ENCODE data around the gene HOXC10.

The HOXC10 gene

GRCh38 chr12:53952335-53952694, 32.6 kb upstream of the HOXC10 start:
- no peaks in the 10 kb centered on the region for H3K9me3 ChIP-seq (ENCODE audit: insufficient read depth, low read depth, low read length)
- no peaks in the 10 kb centered on the region for H3K79me2 ChIP-seq (ENCODE audit: insufficient read depth, low read length)
- peaks cover 20% of the 10 kb centered on the region for H3K4me1 ChIP-seq (ENCODE audit: insufficient read depth, low read length, poor library complexity, severe bottlenecking)
- no peaks in the 10 kb centered on the region for H3K36me3 ChIP-seq (ENCODE audit: insufficient read depth, low read length)
- TF ChIP-seq CTCF (conservative IDR thresholded peaks at IDR 0.05; ENCODE audit: low read length), result no peak
- no peak for TF ChIP-seq EZH2phosphoT487 (IDR thresholded peaks at IDR 0.05; ENCODE audit: borderline replicate concordance)
- H4K20me1 ChIP-seq (ENCODE audit: insufficient read depth, low read length, poor library complexity, severe bottlenecking), result no peaks in the 10 kb centered on the region
- H3K9me2 ChIP-seq (replicated peaks; ENCODE audit: low read depth, low read length), result no peaks in the 10 kb centered on the region
- H3F3A ChIP-seq (ENCODE audit: low read depth), result no peaks in the 10 kb centered on the region
- no peak overlapping the region for H2AFZ ChIP-seq (ENCODE audit: low read length)
- H3K27me3 ChIP-seq (ENCODE audit: insufficient read depth, low read length, poor library complexity, severe bottlenecking), result no peaks in the 10 kb centered on the region
- H3K4me2 ChIP-seq (ENCODE audit: low read depth, low read length, poor library complexity, severe bottlenecking), result no peak overlapping the region
- H3K9ac ChIP-seq (ENCODE audit: low read depth, low read length, poor library complexity, severe bottlenecking), result no peak overlapping the region
- no peak overlapping the region for H3K4me3 ChIP-seq (ENCODE audit: low read length, poor library complexity, severe bottlenecking)

GRCh38 chr12:53952871-53953734, 31.8 kb upstream of the HOXC10 start:
- Histone ChIP-seq H3F3A (ENCODE audit: low read depth) (no peaks in the 10 kb centered on the region), H3K36me3 (ENCODE audit: insufficient read depth, low read length) (no peaks in the 10 kb centered on the region), H3K4me2 (ENCODE audit: low read depth, low read length, poor library complexity, severe bottlenecking) (no peak overlapping the region), H2AFZ (ENCODE audit: low read length) (no peak overlapping the region), H3K4me1 (ENCODE audit: insufficient read depth, low read length, poor library complexity, severe bottlenecking) (peaks cover 28% of the 10 kb centered on the region), H3K27me3 (ENCODE audit: insufficient read depth, low read length, poor library complexity, severe bottlenecking) (no peaks in the 10 kb centered on the region), H3K9me2 (replicated peaks; ENCODE audit: low read depth, low read length) (no peaks in the 10 kb centered on the region), H3K9me3 (ENCODE audit: insufficient read depth, low read depth, low read length) (no peaks in the 10 kb centered on the region), H3K4me3 (ENCODE audit: low read length, poor library complexity, severe bottlenecking) (no peak overlapping the region), H4K20me1 (ENCODE audit: insufficient read depth, low read length, poor library complexity, severe bottlenecking) (no peaks in the 10 kb centered on the region), H3K9ac (ENCODE audit: low read depth, low read length, poor library complexity, severe bottlenecking) (no peak overlapping the region), H3K79me2 (ENCODE audit: insufficient read depth, low read length) (no peaks in the 10 kb centered on the region)
- TF ChIP-seq CTCF (conservative IDR thresholded peaks at IDR 0.05; ENCODE audit: low read length) (no peak), EZH2phosphoT487 (IDR thresholded peaks at IDR 0.05; ENCODE audit: borderline replicate concordance) (no peak)

- no peak overlapping the region for H3K4me2 ChIP-seq (ENCODE audit: low read depth, low read length, poor library complexity, severe bottlenecking)
- no peak overlapping the region for H3K9ac ChIP-seq (ENCODE audit: low read depth, low read length, poor library complexity, severe bottlenecking)
- no peaks in the 10 kb centered on the region for H3K9me2 ChIP-seq (replicated peaks; ENCODE audit: low read depth, low read length)
- H4K20me1 ChIP-seq (ENCODE audit: insufficient read depth, low read length, poor library complexity, severe bottlenecking), result no peaks in the 10 kb centered on the region
- H3K79me2 ChIP-seq (ENCODE audit: insufficient read depth, low read length), result no peaks in the 10 kb centered on the region
- no peak overlapping the region for H2AFZ ChIP-seq (ENCODE audit: low read length)
- no peak overlapping the region for H3K4me3 ChIP-seq (ENCODE audit: low read length, poor library complexity, severe bottlenecking)
- TF ChIP-seq CTCF (conservative IDR thresholded peaks at IDR 0.05; ENCODE audit: low read length), result no peak
- no peak for TF ChIP-seq EZH2phosphoT487 (IDR thresholded peaks at IDR 0.05; ENCODE audit: borderline replicate concordance)
- H3K27me3 ChIP-seq (ENCODE audit: insufficient read depth, low read length, poor library complexity, severe bottlenecking), result no peaks in the 10 kb centered on the region
- H3K9me3 ChIP-seq (ENCODE audit: insufficient read depth, low read depth, low read length), result no peaks in the 10 kb centered on the region
- no peaks in the 10 kb centered on the region for H3F3A ChIP-seq (ENCODE audit: low read depth)
- H3K4me1 ChIP-seq (ENCODE audit: insufficient read depth, low read length, poor library complexity, severe bottlenecking), result peaks cover 33% of the 10 kb centered on the region
- no peaks in the 10 kb centered on the region for H3K36me3 ChIP-seq (ENCODE audit: insufficient read depth, low read length)
These were observed 30.9 kb upstream of the HOXC10 start for GRCh38 chr12:53953831-53954693.

Measured in Loucy (cell line).